Trophoblast cell (in vitro differentiated cells and primary cell): ENCODE results near the gene CACNA2D4.

Experiments used
- DNase-seq, 2 donors: peaks; one replicate each; pipeline ENCODE4 v3.0.0-alpha.2; 2016
- H2AFZ ChIP-seq: 2 replicates; pipeline ENCODE4 v1.6.1; 2013; ENCODE audit warnings: low read length, moderate library complexity, mild to moderate bottlenecking; ENCODE audit not compliant: insufficient read depth, poor library complexity
- H2AK5ac ChIP-seq: 2 replicates; pipeline ENCODE4 v1.6.1; 2013; ENCODE audit warnings: mild to moderate bottlenecking, low read length
- H2BK120ac ChIP-seq: 2 replicates; pipeline ENCODE4 v1.6.1; 2013; ENCODE audit warnings: low read length, mild to moderate bottlenecking, moderate library complexity; ENCODE audit not compliant: insufficient read depth, poor library complexity
- H2BK12ac ChIP-seq: 2 replicates; pipeline ENCODE4 v1.6.1; 2013; ENCODE audit warnings: mild to moderate bottlenecking, low read length, moderate library complexity
- H2BK5ac ChIP-seq: 2 replicates; pipeline ENCODE4 v1.6.1; 2013; ENCODE audit warnings: low read length, low read depth, moderate library complexity, mild to moderate bottlenecking; ENCODE audit not compliant: poor library complexity
- H3K14ac ChIP-seq: 2 replicates; pipeline ENCODE4 v1.6.1; 2013; ENCODE audit warnings: mild to moderate bottlenecking, low read length
- H3K18ac ChIP-seq: 2 replicates; pipeline ENCODE4 v1.6.1; 2013; ENCODE audit warnings: mild to moderate bottlenecking, low read length
- H3K23ac ChIP-seq: 2 replicates; pipeline ENCODE4 v1.6.1; 2013; ENCODE audit warnings: low read length
- H3K27ac ChIP-seq: 2 replicates; pipeline ENCODE4 v1.5.1; 2013; ENCODE audit warnings: low read depth, mild to moderate bottlenecking, inconsistent platforms, low read length, moderate library complexity
- H3K27me3 ChIP-seq: 2 replicates; pipeline ENCODE4 v1.6.1; 2013; ENCODE audit warnings: inconsistent platforms, mild to moderate bottlenecking, low read length, moderate library complexity; ENCODE audit not compliant: insufficient read depth
- H3K36me3 ChIP-seq, 2 experiments: 1 replicate in 1 of 2; 2 replicates in 1 of 2; pipeline ENCODE4 v1.6.1; 2013; ENCODE audit warnings: low read length in 2 of 2, mild to moderate bottlenecking in 2 of 2, moderate library complexity in 1 of 2; ENCODE audit not compliant: insufficient read depth in 2 of 2, control insufficient read depth in 1 of 2
- H3K4ac ChIP-seq: 2 replicates; pipeline ENCODE4 v1.6.1; 2013; ENCODE audit warnings: low read depth, mild to moderate bottlenecking, low read length, moderate library complexity
- H3K4me1 ChIP-seq, 2 experiments: 1 replicate in 1 of 2; 2 replicates in 1 of 2; pipeline ENCODE4 v1.6.1; 2013; ENCODE audit warnings: low read length in 2 of 2, mild to moderate bottlenecking in 2 of 2, moderate library complexity in 1 of 2; ENCODE audit not compliant: insufficient read depth in 2 of 2, control insufficient read depth in 1 of 2
- H3K4me2 ChIP-seq: 2 replicates; pipeline ENCODE4 v1.6.1; 2013; ENCODE audit warnings: inconsistent platforms, mild to moderate bottlenecking, low read length, moderate library complexity
- H3K4me3 ChIP-seq: 2 replicates; pipeline ENCODE4 v1.5.1; 2013; ENCODE audit warnings: mild to moderate bottlenecking, low read depth, low read length, inconsistent platforms
- H3K79me1 ChIP-seq: one replicate; pipeline ENCODE4 v1.6.1; 2013; ENCODE audit warnings: low read length
- H3K79me2 ChIP-seq: 2 replicates; pipeline ENCODE4 v1.6.1; 2013; ENCODE audit warnings: low read length, mild to moderate bottlenecking; ENCODE audit not compliant: control insufficient read depth, insufficient read depth, poor library complexity
- H3K9ac ChIP-seq: 2 replicates; pipeline ENCODE4 v1.6.1; 2013; ENCODE audit warnings: mild to moderate bottlenecking, low read length
- H3K9me3 ChIP-seq: 2 replicates; pipeline ENCODE4 v1.6.1; 2013; ENCODE audit warnings: low read depth, mild to moderate bottlenecking, control low read depth, inconsistent platforms, low read length; ENCODE audit not compliant: insufficient read depth
- H4K12ac ChIP-seq: 2 replicates; pipeline ENCODE4 v1.6.1; 2013; ENCODE audit warnings: low read depth, mild to moderate bottlenecking, low read length, moderate library complexity
- H4K8ac ChIP-seq: 2 replicates; pipeline ENCODE4 v1.6.1; 2013; ENCODE audit warnings: low read depth, mild to moderate bottlenecking, low read length, moderate library complexity
- H4K91ac ChIP-seq: one replicate; pipeline ENCODE4 v1.6.1; 2013; ENCODE audit warnings: low read depth, mild to moderate bottlenecking, low read length, moderate library complexity
- WGBS: extraction: QIAGEN DNeasy Blood & Tissue Kit; methylation state at CpG from one replicate; pipeline ENCODE4 v1.1.7; 2013; ENCODE audit warnings: missing lambda C conversion rate; ENCODE audit not compliant: insufficient read length, insufficient coverage; ENCODE audit errors: extremely low coverage; 5-methylcytosine and 5-hydroxymethylcytosine counted together

CACNA2D4 gene

DNA sequence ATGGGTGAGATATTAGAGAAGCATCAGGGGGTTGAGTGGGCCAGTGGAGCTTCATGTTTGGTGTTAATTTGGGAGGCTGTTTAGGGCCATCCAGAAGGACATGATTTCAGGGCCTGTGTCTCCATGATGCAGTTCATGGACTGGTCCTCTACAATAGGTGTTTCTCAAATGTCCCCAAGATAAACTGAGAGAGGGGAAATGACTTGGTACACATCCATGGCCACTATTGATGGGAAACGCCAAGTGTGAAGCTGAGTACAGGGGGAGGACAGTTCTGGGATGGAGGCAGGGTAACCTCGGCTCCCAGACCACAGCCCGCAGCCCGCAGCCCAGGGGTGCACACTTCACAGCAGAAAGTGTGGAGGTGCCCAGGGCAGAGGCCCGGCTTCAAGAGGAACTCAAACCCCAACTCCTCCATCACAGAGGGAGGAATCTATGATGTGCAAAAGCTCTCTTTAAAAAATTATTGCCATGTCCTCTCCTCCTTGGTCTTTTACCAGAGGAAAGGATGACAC is 33.3 kb downstream of the CACNA2D4 start:
- H4K12ac ChIP-seq: no peak overlapping the region
- peaks cover 8% of the 10 kb centered on the region for H3K9me3 ChIP-seq
- H3K36me3 ChIP-seq: no peaks in the 10 kb centered on the region
- H3K23ac ChIP-seq: no peak overlapping the region
- H3K4me3 ChIP-seq: no peak overlapping the region
- no peak overlapping the region for H3K4me2 ChIP-seq
- no peak overlapping the region for H3K14ac ChIP-seq
- no peak overlapping the region for H2BK5ac ChIP-seq
- DNase-seq: no peak
- no peak overlapping the region for H4K8ac ChIP-seq
- H2BK12ac ChIP-seq: no peak overlapping the region
- no peaks in the 10 kb centered on the region for H3K79me1 ChIP-seq
- no peaks in the 10 kb centered on the region for H3K79me2 ChIP-seq
- no peaks in the 10 kb centered on the region for H3K27me3 ChIP-seq
- H3K4ac ChIP-seq: no peak overlapping the region
- no peak overlapping the region for H3K18ac ChIP-seq
- WGBS: no CpG with 5 or more reads among the region's 5 CpGs
- H2AK5ac ChIP-seq: no peak overlapping the region
- H3K4me1 ChIP-seq: no peaks in the 10 kb centered on the region
- H3K9ac ChIP-seq: no peak overlapping the region
- no peak overlapping the region for H2BK120ac ChIP-seq
- H3K27ac ChIP-seq: no peak overlapping the region
- no peak overlapping the region for H4K91ac ChIP-seq
- no peak overlapping the region for H2AFZ ChIP-seq

- H3K14ac ChIP-seq: no peak overlapping the region
- WGBS: no CpG with 5 or more reads among the region's 9 CpGs
- H4K91ac ChIP-seq: no peak overlapping the region
- H3K9ac ChIP-seq: no peak overlapping the region
- H3K27ac ChIP-seq: no peak overlapping the region
- no peak overlapping the region for H4K8ac ChIP-seq
- peaks cover 8% of the 10 kb centered on the region for H3K9me3 ChIP-seq
- no peaks in the 10 kb centered on the region for H3K79me1 ChIP-seq
- H2BK5ac ChIP-seq: no peak overlapping the region
- H3K18ac ChIP-seq: no peak overlapping the region
- H3K27me3 ChIP-seq: no peaks in the 10 kb centered on the region
- H3K4ac ChIP-seq: no peak overlapping the region
- H3K79me2 ChIP-seq: no peaks in the 10 kb centered on the region
- H3K4me3 ChIP-seq: no peak overlapping the region
- H3K23ac ChIP-seq: no peak overlapping the region
- H3K36me3 ChIP-seq: no peaks in the 10 kb centered on the region
- no peak overlapping the region for H3K4me2 ChIP-seq
- no peaks in the 10 kb centered on the region for H3K4me1 ChIP-seq
- H2AFZ ChIP-seq: no peak overlapping the region
- no peak overlapping the region for H2BK120ac ChIP-seq
- H4K12ac ChIP-seq: no peak overlapping the region
- DNase-seq: no peak
- H2BK12ac ChIP-seq: no peak overlapping the region
- no peak overlapping the region for H2AK5ac ChIP-seq
Measured at GRCh38 chr12:1884651-1885050, 33.8 kb downstream of the CACNA2D4 start.

- H2BK5ac ChIP-seq: no peak overlapping the region
- no peak for DNase-seq
- H2AFZ ChIP-seq: no peak overlapping the region
- no peak overlapping the region for H4K91ac ChIP-seq
- H4K12ac ChIP-seq: no peak overlapping the region
- no peak overlapping the region for H2BK12ac ChIP-seq
- H3K4ac ChIP-seq: no peak overlapping the region
- no peak overlapping the region for H3K4me2 ChIP-seq
- H3K79me2 ChIP-seq: no peaks in the 10 kb centered on the region
- no peaks in the 10 kb centered on the region for H3K36me3 ChIP-seq
- H3K79me1 ChIP-seq: no peaks in the 10 kb centered on the region
- no peak overlapping the region for H3K14ac ChIP-seq
- WGBS: no CpG with 5 or more reads among the region's 8 CpGs
- H2AK5ac ChIP-seq: no peak overlapping the region
- H3K23ac ChIP-seq: no peak overlapping the region
- H3K9ac ChIP-seq: no peak overlapping the region
- H4K8ac ChIP-seq: no peak overlapping the region
- H3K27ac ChIP-seq: no peak overlapping the region
- no peak overlapping the region for H3K4me3 ChIP-seq
- no peak overlapping the region for H2BK120ac ChIP-seq
- H3K9me3 ChIP-seq: peaks cover 8% of the 10 kb centered on the region
- H3K27me3 ChIP-seq: no peaks in the 10 kb centered on the region
- H3K18ac ChIP-seq: no peak overlapping the region
- H3K4me1 ChIP-seq: no peaks in the 10 kb centered on the region
Measured at GRCh38 chr12:1883513-1883912, 34.9 kb downstream of the CACNA2D4 start.

- no peak overlapping the region for H3K18ac ChIP-seq
- H2AFZ ChIP-seq: no peak overlapping the region
- no CpG with 5 or more reads among the region's 19 CpGs for WGBS
- H3K36me3 ChIP-seq: no peaks in the 10 kb centered on the region
- H4K91ac ChIP-seq: no peak overlapping the region
- no peak overlapping the region for H2AK5ac ChIP-seq
- no peak overlapping the region for H3K4me3 ChIP-seq
- H3K9me3 ChIP-seq: peaks cover 8% of the 10 kb centered on the region
- H4K8ac ChIP-seq: no peak overlapping the region
- no peak overlapping the region for H2BK120ac ChIP-seq
- H3K23ac ChIP-seq: no peak overlapping the region
- no peak overlapping the region for H3K4ac ChIP-seq
- H3K4me2 ChIP-seq: no peak overlapping the region
- H3K14ac ChIP-seq: no peak overlapping the region
- H3K4me1 ChIP-seq: no peaks in the 10 kb centered on the region
- H3K79me2 ChIP-seq: no peaks in the 10 kb centered on the region
- H2BK12ac ChIP-seq: no peak overlapping the region
- H2BK5ac ChIP-seq: no peak overlapping the region
- no peaks in the 10 kb centered on the region for H3K79me1 ChIP-seq
- H3K9ac ChIP-seq: no peak overlapping the region
- H3K27me3 ChIP-seq: no peaks in the 10 kb centered on the region
- DNase-seq: no peak
- H4K12ac ChIP-seq: no peak overlapping the region
- no peak overlapping the region for H3K27ac ChIP-seq
Measured at GRCh38 chr12:1882850-1883470, 35.5 kb downstream of the CACNA2D4 start.
